Ishikawa (cell line): ENCODE results near the gene IL20RB.

Experiments used
- CEBPB ChIP-seq: IDR thresholded peaks from 2 replicates; pipeline ENCODE4 v1.6.1; 2012
- CREB1 ChIP-seq: IDR thresholded peaks from 2 replicates; pipeline ENCODE4 v1.6.1; 2012; ENCODE audit warnings: low read depth
- EGR1 ChIP-seq: IDR thresholded peaks from 2 replicates; pipeline ENCODE4 v1.6.1; 2012
- EP300 ChIP-seq: IDR thresholded peaks from 2 replicates; pipeline ENCODE4 v1.6.1; 2012; ENCODE audit warnings: borderline replicate concordance
- FOXM1 ChIP-seq: IDR thresholded peaks from 2 replicates; pipeline ENCODE4 v1.6.1; 2012; ENCODE audit warnings: low read depth, borderline replicate concordance
- MAX ChIP-seq: IDR thresholded peaks from 2 replicates; pipeline ENCODE4 v1.6.1; 2012
- NFIC ChIP-seq: IDR thresholded peaks from 2 replicates; pipeline ENCODE4 v1.6.1; 2012
- RAD21 ChIP-seq: IDR thresholded peaks from 2 replicates; pipeline ENCODE4 v1.6.1; 2012; ENCODE audit warnings: low read depth
- REST ChIP-seq: IDR thresholded peaks from 2 replicates; pipeline ENCODE4 v1.6.1; 2012; ENCODE audit warnings: low read depth, mild to moderate bottlenecking
- TAF1 ChIP-seq: IDR thresholded peaks from 2 replicates; pipeline ENCODE4 v1.6.1; 2012; ENCODE audit warnings: low read depth, mild to moderate bottlenecking
- TCF12 ChIP-seq: IDR thresholded peaks from 2 replicates; pipeline ENCODE4 v1.6.1; 2012; ENCODE audit warnings: low read depth
- TEAD4 ChIP-seq: IDR thresholded peaks from 2 replicates; pipeline ENCODE4 v1.6.1; 2012
- USF1 ChIP-seq: IDR thresholded peaks from 2 replicates; pipeline ENCODE4 v1.6.1; 2012
- YY1 ChIP-seq: IDR thresholded peaks from 2 replicates; pipeline ENCODE4 v1.6.1; 2012; ENCODE audit warnings: low read depth
- ZBTB7A ChIP-seq: IDR thresholded peaks from 2 replicates; pipeline ENCODE4 v1.6.1; 2012; ENCODE audit warnings: low read depth

IL20RB gene

GRCh38 chr3:137047240-137047639 lies 89.5 kb downstream of the IL20RB start:
- TF ChIP-seq MAX (no peak), CREB1 (no peak), FOXM1 (no peak), RAD21 (no peak), REST (no peak), TAF1 (no peak), USF1 (no peak), EGR1 (no peak), NFIC (no peak), TEAD4 (no peak)

- no peak for TF ChIP-seq TAF1
- no peak for TF ChIP-seq NFIC
- TF ChIP-seq TEAD4 = no peak
- TF ChIP-seq CREB1 = no peak
- TF ChIP-seq RAD21 = no peak
- TF ChIP-seq EP300 = no peak
- no peak for TF ChIP-seq TCF12
- TF ChIP-seq ZBTB7A = no peak
Measured at GRCh38 chr3:137050281-137050680, 92.5 kb downstream of the IL20RB start.

- TF ChIP-seq YY1 (no peak), MAX (no peak), USF1 (no peak), ZBTB7A (no peak), CREB1 (no peak), FOXM1 (no peak), TEAD4 (no peak), CEBPB (no peak), REST (no peak), TCF12 (no peak)
Measured at GRCh38 chr3:137052298-137052697, 94.5 kb downstream of the IL20RB start.
